ENCODE data around the gene VWA3A.

DNA sequence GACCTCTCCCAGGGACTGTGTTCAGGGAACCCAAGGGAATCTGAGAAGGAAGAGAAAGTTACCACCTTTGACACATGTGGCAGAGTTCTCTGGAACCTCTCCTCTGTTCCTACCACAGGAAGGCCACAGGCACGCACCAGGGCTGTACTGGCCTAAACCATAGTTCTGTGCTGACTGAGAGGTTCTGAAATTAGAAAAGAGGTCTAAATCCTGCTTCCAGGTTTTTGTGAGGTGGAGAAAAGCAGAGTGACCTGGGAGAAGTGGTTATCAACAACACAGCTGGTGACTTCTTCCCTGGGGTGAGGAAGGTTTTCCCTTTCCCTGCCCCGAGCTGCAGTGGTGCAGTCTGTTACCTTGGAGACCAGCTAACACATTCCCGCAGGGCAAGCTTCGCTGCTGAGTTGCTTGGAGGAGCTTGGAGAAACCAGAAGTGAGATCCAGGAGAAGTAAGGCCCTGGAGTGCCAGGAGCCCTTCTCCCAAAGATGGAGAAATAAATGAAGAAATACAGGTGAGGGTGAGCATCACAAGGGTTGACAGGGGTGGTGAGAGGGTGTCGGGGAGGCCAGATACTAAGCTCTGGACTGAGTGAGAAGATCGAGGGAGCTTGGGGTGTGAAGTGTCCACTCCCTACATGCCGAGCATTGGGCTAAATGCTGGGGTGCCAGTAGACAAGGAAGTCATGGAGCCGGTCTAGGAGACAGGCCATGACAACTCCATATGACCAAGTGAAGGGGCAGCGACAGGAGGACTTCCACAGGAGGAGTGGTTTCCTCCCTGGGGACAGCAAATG is at the start of gene VWA3A:
- TF ChIP-seq, protein P1, sequence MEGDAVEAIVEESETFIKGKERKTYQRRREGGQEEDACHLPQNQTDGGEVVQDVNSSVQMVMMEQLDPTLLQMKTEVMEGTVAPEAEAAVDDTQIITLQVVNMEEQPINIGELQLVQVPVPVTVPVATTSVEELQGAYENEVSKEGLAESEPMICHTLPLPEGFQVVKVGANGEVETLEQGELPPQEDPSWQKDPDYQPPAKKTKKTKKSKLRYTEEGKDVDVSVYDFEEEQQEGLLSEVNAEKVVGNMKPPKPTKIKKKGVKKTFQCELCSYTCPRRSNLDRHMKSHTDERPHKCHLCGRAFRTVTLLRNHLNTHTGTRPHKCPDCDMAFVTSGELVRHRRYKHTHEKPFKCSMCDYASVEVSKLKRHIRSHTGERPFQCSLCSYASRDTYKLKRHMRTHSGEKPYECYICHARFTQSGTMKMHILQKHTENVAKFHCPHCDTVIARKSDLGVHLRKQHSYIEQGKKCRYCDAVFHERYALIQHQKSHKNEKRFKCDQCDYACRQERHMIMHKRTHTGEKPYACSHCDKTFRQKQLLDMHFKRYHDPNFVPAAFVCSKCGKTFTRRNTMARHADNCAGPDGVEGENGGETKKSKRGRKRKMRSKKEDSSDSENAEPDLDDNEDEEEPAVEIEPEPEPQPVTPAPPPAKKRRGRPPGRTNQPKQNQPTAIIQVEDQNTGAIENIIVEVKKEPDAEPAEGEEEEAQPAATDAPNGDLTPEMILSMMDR (IDR thresholded peaks at IDR 0.05; ENCODE audit: extremely low read depth in 1 of 2, insufficient read depth in 1 of 2, low read depth in 1 of 2, low read length in 2 of 2) = no peak
- TF ChIP-seq EZH2 (IDR thresholded peaks at IDR 0.05; ENCODE audit: borderline replicate concordance, low read depth, low read length, severe bottlenecking) = no peak
- TF ChIP-seq MYC (IDR thresholded peaks at IDR 0.05; ENCODE audit: low read depth, low read length) = no peak
- no peak for TF ChIP-seq POLR2AphosphoS5 (IDR thresholded peaks at IDR 0.05; ENCODE audit: insufficient read depth, low read depth, low read length)
- no peak for TF ChIP-seq POLR2A (IDR thresholded peaks at IDR 0.05; ENCODE audit: low read depth, low read length)
- TF ChIP-seq GATA2 (IDR thresholded peaks at IDR 0.05; ENCODE audit: insufficient read depth, insufficient read length, low read depth, low read length) = no peak
- TF ChIP-seq, protein P2, sequence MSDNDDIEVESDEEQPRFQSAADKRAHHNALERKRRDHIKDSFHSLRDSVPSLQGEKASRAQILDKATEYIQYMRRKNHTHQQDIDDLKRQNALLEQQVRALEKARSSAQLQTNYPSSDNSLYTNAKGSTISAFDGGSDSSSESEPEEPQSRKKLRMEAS (IDR thresholded peaks at IDR 0.05; ENCODE audit: insufficient read depth, insufficient read length) = no peak
- no peak for TF ChIP-seq JUN (IDR thresholded peaks at IDR 0.05; ENCODE audit: borderline replicate concordance, insufficient read depth, insufficient read length, low read depth)

Measured in endothelial cell of umbilical vein (primary cell).